ENCODE data around the gene ACAT1.

- TF ChIP-seq CTCF (IDR thresholded peaks at IDR 0.05) (no peak), POLR2A (IDR thresholded peaks at IDR 0.05) (no peak), EP300 (IDR thresholded peaks at IDR 0.05) (no peak), POLR2AphosphoS5 (IDR thresholded peaks at IDR 0.05) (no peak)
Observed at GRCh38 chr11:108112057-108112456, 9.3 kb upstream of the ACAT1 start.

Data from upper lobe of left lung (tissue), 4 donors.